Panc1 (cell line): Measurements from ENCODE around the gene ARHGEF17. TPM values are rescaled to one million over a fixed set of nuclear protein-coding genes. Genes with fewer than 3 reads are reported as not detected.

Experiments
- ATAC-seq: fragments of 200-7000 bp; cut with Tn5 transposase; 2 replicates; pipeline ENCODE4 v1.9.1; 2020; ENCODE audit warnings: mild to moderate bottlenecking, moderate library complexity
- BruUV-seq: library from RNA; stranded (reverse); fragments of 400-500 nt; replicated peaks from 2 replicates; lab custom pipeline; 2021; lab: Mats Ljungman, UMichigan
- CTCF ChIA-PET: fragments of 300-600 bp; sonication (Branson Sonifier 250); formaldehyde crosslinking; loops from one replicate; lab custom pipeline; 2022; ENCODE audit warnings: antibody characterized with exemption; lab: Charles Lee
- POLR2A ChIA-PET: fragments of 300-600 bp; sonication (Branson Sonifier 250); formaldehyde crosslinking; loops from one replicate; lab custom pipeline; 2022; ENCODE audit warnings: antibody characterized with exemption; lab: Charles Lee
- DNase-seq: peaks from one replicate; pipeline ENCODE4 v3.0.0-alpha.2; 2010; ENCODE audit warnings: low read depth, low spot score
- H3K27ac ChIP-seq: 2 replicates; pipeline ENCODE4 v1.5.1; 2011; ENCODE audit warnings: mild to moderate bottlenecking, low read length, inconsistent platforms
- H3K27me3 ChIP-seq: fragments of 200-500 bp; sonication (Bioruptor generic); 2 replicates; pipeline ENCODE4 v1.6.0; 2014; ENCODE audit warnings: low read length, inconsistent platforms; ENCODE audit not compliant: control insufficient read depth, insufficient read depth
- H3K36me3 ChIP-seq: fragments of 200-500 bp; sonication (Bioruptor generic); 2 replicates; pipeline ENCODE4 v1.5.1; 2014; ENCODE audit warnings: inconsistent platforms, mild to moderate bottlenecking, low read length, moderate library complexity; ENCODE audit not compliant: control insufficient read depth, insufficient read depth
- H3K4me1 ChIP-seq: 2 replicates; pipeline ENCODE4 v1.5.1; 2011; ENCODE audit warnings: inconsistent platforms, mild to moderate bottlenecking, low read length, moderate library complexity; ENCODE audit not compliant: control insufficient read depth, insufficient read depth
- H3K4me3 ChIP-seq, 2 experiments: 2 replicates each; pipeline ENCODE4 v1.5.1; 2011 to 2012; ENCODE audit warnings: low read depth in 2 of 2, low read length in 2 of 2, mild to moderate bottlenecking in 2 of 2, inconsistent platforms in 1 of 2, moderate library complexity in 1 of 2
- H3K9me3 ChIP-seq: fragments of 200-500 bp; sonication (Bioruptor generic); 2 replicates; pipeline ENCODE4 v1.5.1; 2014; ENCODE audit warnings: low read depth, mild to moderate bottlenecking, inconsistent platforms, low read length, moderate library complexity; ENCODE audit not compliant: control insufficient read depth, insufficient read depth
- CTCF ChIP-seq: fragments of 450-650 bp; IDR thresholded peaks from 2 replicates; pipeline ENCODE4 v1.5.1; 2017; ENCODE audit warnings: mild to moderate bottlenecking
- POLR2AphosphoS5 ChIP-seq: IDR thresholded peaks from 2 replicates; pipeline ENCODE4 v1.6.1; 2012; ENCODE audit warnings: mild to moderate bottlenecking, low read depth, low read length, moderate library complexity
- REST ChIP-seq, 2 experiments: IDR thresholded peaks; 2 replicates each; pipeline ENCODE4 v1.6.1; 2011 to 2012; ENCODE audit warnings: low read depth in 2 of 2, control low read depth in 1 of 2, low read length in 1 of 2, mild to moderate bottlenecking in 1 of 2, moderate library complexity in 1 of 2; ENCODE audit not compliant: insufficient read depth in 1 of 2
- SIN3A ChIP-seq: IDR thresholded peaks from 2 replicates; pipeline ENCODE4 v1.6.1; 2012; ENCODE audit warnings: low read depth, mild to moderate bottlenecking, low read length, moderate library complexity, borderline replicate concordance; ENCODE audit not compliant: insufficient read depth
- TCF7L2 ChIP-seq: IDR thresholded peaks from 2 replicates; pipeline ENCODE4 v1.6.1; 2011; ENCODE audit warnings: mild to moderate bottlenecking, low read depth, low read length, inconsistent platforms
- in situ Hi-C: cut with HindIII; loops from 2 replicates; pipeline ENCODE4 v1.10.0; 2016; ENCODE audit warnings: low sequenced_read_pairs, low pct_unique_long_range_greater_than_20kb
- intact Hi-C: fragments of 100-400 bp; cut with micrococcal nuclease; formaldehyde crosslinking; loops from one replicate; pipeline ENCODE4 v1.10.0; 2022; ENCODE audit not compliant: unreplicated experiment
- total RNA-seq: library from RNA; stranded (reverse); gene quantifications from one replicate; pipeline ENCODE4 v1.2.1, GENCODE V29; 2021; ENCODE audit not compliant: unreplicated experiment

The ARHGEF17 gene
- total RNA-seq, 1 experiment from 2014 or later: 43.2 TPM

- intact Hi-C loops (no loop called here), in situ Hi-C loops (no loop called here)
- Histone ChIP-seq H3K4me3 (no peak overlapping the region), H3K36me3 (no peaks in the 10 kb centered on the region), H3K27me3 (no peaks in the 10 kb centered on the region), H3K27ac (no peak overlapping the region), H3K4me1 (peaks cover 12% of the 10 kb centered on the region), H3K9me3 (no peaks in the 10 kb centered on the region)
- TF ChIP-seq POLR2AphosphoS5: no peak
- no peak for TF ChIP-seq TCF7L2
- no peak for TF ChIP-seq SIN3A
- TF ChIP-seq CTCF: no peak
- TF ChIP-seq REST (IDR thresholded peaks at IDR 0.05; ENCODE audit: insufficient read depth in 1 of 2, low read depth in 2 of 2, low read length in 1 of 2): no peak
- POLR2A ChIA-PET: no interaction called here
- CTCF ChIA-PET: interaction anchor here (0.6 to 1.7 kb wide), 3 partner anchors 15 to 497 kb away, joined by 3 to 6 read pairs (median 3); no protein-coding TSS in a partner anchor
- DNase-seq (no peak), ATAC-seq (no peak)
- no TSS peak for BruUV-seq
Observed at GRCh38 chr11:73291781-73292524, 16.1 kb upstream of the ARHGEF17 start.

- Histone ChIP-seq H3K36me3 (no peaks in the 10 kb centered on the region), H3K4me1 (peaks cover 12% of the 10 kb centered on the region), H3K27me3 (no peaks in the 10 kb centered on the region), H3K4me3 (no peak overlapping the region), H3K27ac (no peak overlapping the region), H3K9me3 (no peaks in the 10 kb centered on the region)
- CTCF ChIA-PET: no interaction called here
- POLR2A ChIA-PET: interaction anchor here (0.7 kb wide), 1 partner anchor 8 kb away, joined by 3 read pairs; no protein-coding TSS in a partner anchor
- in situ Hi-C loops: no loop called here
- no TSS peak for BruUV-seq
- no peak for TF ChIP-seq CTCF
- TF ChIP-seq SIN3A: no peak
- TF ChIP-seq POLR2AphosphoS5: no peak
- TF ChIP-seq TCF7L2: no peak
- TF ChIP-seq REST (IDR thresholded peaks at IDR 0.05; ENCODE audit: insufficient read depth in 1 of 2, low read depth in 2 of 2, low read length in 1 of 2): no peak
- no peak for ATAC-seq
- DNase-seq: no peak
- intact Hi-C loops: no loop called here
Observed at GRCh38 chr11:73292525-73292894, 15.6 kb upstream of the ARHGEF17 start.
